Suppressor macrophage (primary cell): Measurements from ENCODE around the gene RFX7.
"Not testable (repeated sequence)": the region's sequence is repeated elsewhere in the genome, so short reads cannot be mapped to it uniquely, and the experiment has no call there.

Experiments used
- DNase-seq, 4 experiments: peaks; one replicate each; pipeline ENCODE4 v3.0.0-alpha.2; 2020 to 2022
- total RNA-seq, 17 experiments: gene quantifications; one replicate each; lab custom pipeline; 2026; ENCODE audit warnings: mixed read lengths in 6 of 17, inconsistent platforms in 3 of 17; lab: John Stamatoyannopoulos, UW

The RFX7 gene
- total RNA-seq, result 3.0 to 44.7 (median 13.8) reads per million in 17 experiments

- DNase-seq, result peak; percentile 69 to 91 (median 82)
Measured at GRCh38 chr15:56243163-56244037, at the start of gene RFX7. TSS of gene RFX7 (minus strand) at chr15:56243879. CDS start at chr15:56243285, 594 bp downstream.

- no peak for DNase-seq
Measured at GRCh38 chr15:56292546-56293316, 49.1 kb upstream of the RFX7 start.

- no peak for DNase-seq
Measured at GRCh38 chr15:56291741-56292140, 48.1 kb upstream of the RFX7 start.

DNA sequence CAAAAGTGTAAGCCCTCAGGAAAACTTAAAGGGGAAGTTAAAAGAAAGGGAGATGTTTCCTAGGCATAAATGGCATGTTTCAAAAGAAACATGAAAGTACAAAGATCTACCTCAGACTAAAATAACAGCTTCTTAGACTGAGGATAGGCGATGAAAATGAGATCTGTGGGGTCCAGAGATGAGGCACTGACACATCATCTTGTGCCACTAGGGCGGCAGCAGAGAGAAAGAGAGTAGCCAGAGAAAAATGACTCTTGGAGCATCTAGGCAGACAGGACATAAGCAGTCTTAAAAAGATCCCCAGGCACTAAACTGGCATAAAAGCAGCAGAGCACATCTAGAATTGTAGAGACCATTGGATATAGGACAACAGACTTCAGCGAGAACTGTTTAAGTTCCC is 42.5 kb upstream of the RFX7 start:
- peak in 1 of 4 experiments; percentile 4 for DNase-seq

DNA sequence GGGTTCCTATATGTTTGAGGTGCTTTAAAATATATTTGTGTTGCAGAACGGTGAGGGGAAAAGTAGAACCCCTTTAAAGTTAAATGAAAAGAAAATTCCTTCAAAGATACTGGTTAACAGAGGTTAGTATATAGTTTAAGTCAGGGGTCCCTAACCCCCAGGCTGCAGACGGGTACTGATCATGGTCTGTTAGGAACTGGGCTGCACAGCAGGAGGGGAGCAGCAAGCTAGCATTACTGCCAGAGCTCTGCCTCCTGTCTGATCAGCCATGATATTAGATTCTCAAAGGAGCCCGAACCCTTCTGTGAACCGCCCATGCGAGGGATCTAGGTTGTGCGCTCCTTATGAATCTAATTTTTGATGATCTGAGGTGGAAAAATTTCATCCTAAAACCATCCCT is 37.5 kb upstream of the RFX7 start:
- no peak for DNase-seq

DNA sequence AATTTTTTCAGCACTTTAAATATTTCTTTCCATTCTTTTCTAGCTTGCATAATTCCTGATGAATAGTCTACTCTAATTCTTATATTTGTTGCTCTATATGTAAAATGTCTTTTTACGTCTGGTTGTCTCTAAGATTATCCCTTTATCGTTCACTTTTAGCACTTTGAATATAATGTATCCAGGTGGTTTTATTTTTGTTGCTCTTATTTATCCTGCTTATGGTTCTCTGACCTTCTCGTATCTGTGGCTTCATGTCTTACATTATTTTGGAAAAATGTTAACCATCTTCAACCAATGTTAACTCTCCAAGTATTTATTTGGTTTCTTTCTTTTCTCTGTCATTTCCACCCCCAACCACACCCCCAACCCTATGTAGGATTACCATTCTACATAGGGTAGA is 30.0 kb upstream of the RFX7 start:
- DNase-seq, result no peak

DNA sequence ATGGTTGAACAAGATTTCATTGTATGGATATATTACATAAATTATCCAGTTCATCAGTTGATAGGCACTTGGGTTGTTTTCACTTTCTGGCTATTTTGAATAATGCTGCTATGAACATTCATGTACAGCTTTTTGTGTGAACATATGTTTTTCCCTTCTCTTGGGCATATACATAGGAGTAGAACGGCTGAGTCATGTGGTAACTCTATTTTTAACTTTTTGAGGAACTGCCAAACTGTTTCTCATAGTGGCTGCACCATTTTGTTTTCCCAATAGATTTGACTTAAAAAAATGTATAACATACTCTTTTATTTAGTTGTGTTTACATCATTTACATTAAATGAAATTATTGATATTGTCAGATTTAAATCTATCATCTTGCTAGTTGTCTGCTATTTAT is 28.8 kb upstream of the RFX7 start:
- DNase-seq, result peak in 2 of 4 experiments; percentile 48 to 53

- DNase-seq, result not testable (repeated sequence)
Measured at GRCh38 chr15:56266465-56266864, 22.8 kb upstream of the RFX7 start.

- DNase-seq, result no peak
Measured at GRCh38 chr15:56261854-56262509, 18.3 kb upstream of the RFX7 start.

DNA sequence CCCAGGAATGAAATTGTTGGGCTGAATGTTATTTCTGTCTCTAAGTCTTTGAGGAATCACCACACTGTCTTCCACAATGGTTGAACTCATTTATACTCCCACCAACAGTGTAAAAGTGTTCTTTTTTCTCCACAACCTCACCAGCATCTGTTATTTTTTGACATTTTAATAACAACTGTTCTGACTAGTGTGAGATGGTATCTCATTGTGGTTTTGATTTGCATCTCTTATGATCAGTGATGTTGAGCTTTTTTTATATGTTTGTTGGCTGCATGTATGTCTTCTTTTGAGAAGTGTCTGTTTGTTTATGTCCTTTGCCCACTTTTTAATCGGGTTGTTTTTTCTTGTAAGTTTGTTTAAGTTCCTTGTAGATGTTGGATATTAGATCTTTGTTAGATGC is 13.6 kb upstream of the RFX7 start:
- DNase-seq, result not testable (repeated sequence)

DNA sequence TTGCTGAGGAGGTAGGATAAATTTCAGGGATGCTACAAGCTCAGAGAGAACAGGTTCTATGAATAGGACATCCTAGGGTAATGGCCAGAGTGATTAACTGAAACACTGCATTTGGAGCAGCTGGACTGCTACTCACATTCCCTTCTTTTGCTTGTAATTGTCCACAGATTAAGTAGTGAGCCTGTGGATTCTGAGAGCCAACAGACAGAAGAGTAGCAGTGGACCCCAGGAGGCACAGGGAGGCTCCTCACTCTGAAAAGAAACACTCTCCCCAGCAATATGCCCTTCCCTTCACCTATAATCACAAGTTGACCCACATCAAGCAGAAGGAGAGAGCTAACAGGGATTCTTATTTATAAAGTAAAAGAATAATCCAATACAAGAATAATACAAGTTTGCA is 10.6 kb upstream of the RFX7 start:
- DNase-seq, result no peak

- DNase-seq, result no peak
Measured at GRCh38 chr15:56252386-56252785, 8.7 kb upstream of the RFX7 start.

DNA sequence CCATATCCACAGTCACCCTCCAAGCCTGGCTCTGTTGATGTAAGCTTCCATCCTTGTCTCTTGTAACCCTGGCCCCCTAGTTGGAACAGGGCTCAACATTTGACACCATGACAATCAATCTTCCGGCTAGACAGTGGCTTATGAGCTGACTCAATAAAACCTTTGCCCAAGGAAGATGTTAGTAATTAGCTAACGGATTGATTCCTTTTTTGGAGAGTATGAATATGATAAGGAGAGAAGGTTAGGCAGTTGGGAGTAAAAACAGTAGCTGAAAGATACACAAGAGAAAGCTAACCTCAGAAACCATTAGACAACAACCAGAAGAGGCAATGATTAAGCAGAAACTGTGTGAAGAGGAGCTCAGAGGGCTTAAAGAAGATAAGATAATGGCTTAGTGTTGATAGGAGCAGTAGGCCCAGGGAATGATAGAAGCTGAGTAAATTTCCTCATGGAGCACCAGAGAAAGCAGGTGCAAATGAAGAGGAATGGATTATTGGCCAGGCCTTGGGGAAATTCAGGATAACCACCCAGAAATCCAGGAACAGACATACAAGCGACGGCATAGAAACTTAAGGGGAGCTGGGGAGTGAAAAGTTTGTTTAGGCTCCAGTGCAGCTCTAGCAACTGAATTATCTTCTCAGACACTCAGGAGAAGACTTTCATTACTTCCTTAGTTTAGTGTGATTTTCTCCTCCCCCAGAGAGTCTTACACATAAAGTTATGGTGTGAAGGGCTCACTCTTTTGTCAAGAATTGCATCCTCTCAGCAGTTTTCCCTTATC is 7.8 kb upstream of the RFX7 start:
- DNase-seq, result no peak

GRCh38 chr15:56250626-56251025 is 6.9 kb upstream of the RFX7 start:
- DNase-seq, result no peak

DNA sequence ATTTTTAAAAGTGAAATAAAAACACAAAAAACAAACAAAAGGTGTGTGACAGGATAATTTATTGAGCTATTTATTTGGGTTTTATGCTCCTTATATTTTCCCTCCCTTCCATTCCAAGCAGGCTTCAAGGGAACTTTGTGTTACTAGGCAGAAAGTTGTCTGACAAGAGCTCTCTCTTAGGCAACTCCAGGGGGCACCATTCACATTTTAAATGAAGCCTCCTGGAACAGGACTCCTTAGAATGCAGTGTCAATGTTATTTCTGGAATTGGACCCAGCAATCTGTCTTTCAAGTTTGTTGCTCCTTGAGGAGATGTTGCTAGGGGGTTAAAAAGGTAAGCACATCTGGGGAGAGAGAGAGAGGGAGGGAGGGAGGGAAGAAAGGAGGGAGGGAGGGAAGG is 5.4 kb upstream of the RFX7 start:
- peak; percentile 13 to 55 (median 32) for DNase-seq

DNA sequence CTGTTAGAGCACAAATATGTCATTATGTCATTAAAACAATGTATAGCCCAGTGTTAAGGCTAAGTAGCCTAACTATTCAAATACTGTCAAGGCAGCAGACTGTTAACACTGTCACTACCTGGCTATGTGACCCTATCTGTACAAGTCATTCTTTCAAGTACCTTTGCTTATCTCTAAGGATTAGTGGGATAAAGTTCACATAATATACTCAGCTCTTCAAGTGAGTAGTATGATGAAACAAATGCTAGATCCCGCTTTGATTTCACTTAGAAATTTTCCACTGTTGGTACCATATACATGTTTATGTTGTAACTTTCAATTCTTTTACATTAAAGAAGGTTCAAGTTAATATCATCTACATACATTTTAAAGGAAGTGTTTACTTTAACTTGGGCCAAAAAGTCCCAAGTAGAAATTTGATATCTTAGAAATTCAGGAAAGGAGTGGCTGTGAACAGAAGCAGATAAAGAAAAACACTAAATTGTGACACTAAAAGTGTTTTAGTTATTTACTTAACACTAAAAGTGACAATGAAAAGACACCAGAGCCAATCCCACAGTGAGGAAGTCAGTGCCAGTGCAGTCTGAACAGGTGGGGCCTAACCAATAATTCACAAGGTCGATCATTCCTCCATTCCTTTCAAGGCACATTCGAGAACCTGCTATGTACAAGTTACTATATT is 4.8 kb upstream of the RFX7 start:
- no peak for DNase-seq

- no peak for DNase-seq
Measured at GRCh38 chr15:56247266-56247665, 3.6 kb upstream of the RFX7 start.

- peak; percentile 94 to 97 (median 96) for DNase-seq
Measured at GRCh38 chr15:56245871-56246814, 2.5 kb upstream of the RFX7 start.

DNA sequence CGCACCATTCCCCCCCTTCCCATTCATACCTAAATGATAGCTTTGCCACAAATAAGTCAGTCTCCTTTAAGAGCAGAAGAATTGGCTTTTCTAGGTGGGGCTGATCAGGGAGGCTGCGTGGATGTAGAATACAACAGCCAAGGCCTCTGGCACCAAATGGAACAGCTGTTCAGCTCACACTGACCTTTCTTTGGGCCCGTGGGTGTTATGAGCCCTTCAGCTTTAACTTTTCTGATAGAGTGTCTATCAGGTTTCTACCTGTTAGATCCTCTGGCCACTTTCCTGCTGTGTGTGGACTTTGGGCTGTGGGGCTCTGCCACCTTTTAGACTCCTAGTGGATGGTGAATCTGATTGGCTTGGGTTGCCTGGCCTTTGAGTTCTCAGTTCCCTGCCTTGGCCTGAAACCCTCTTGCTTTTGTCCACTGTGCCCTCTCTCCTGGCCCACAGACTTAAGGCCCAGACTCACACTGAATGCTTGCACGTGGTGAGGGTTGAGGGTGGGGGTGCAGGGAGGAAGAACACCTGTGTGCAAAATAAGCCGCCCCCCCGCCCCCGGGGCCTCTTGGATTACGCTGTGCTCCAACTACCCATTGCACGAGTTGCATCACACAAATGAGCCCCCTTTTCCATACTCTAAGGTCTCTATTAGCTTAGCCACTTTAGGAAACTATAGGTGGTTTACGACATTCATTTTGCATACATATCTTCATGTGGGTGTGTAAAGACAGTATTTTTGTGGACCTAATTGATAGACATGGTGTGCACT is 1.3 kb upstream of the RFX7 start:
- peak in 1 of 4 experiments; percentile 19 for DNase-seq
